ENCODE data around the gene AKR1A1. TPM values are rescaled to one million over a fixed set of nuclear protein-coding genes. Genes with fewer than 3 reads are reported as not detected.
A peak's percentile ranks its signal among the peaks of the same experiment; 100 is the strongest.

Gene AKR1A1
- polyA plus RNA-seq, 1 experiment, result 188 TPM

GRCh38 chr1:45545553-45546310 is 4.9 kb upstream of the AKR1A1 start:
- 0 out of 2 replicates have a peak, but pooled peaks cover 2% of the 10 kb centered on the region for H3K27me3 ChIP-seq (ENCODE audit: control insufficient read depth, insufficient read depth, low read length)
- DNase-seq (ENCODE audit: low read depth), result no peak
- no peak overlapping the region for H3K4me3 ChIP-seq (ENCODE audit: low read depth, low read length)
- no peak for TF ChIP-seq CTCF (IDR thresholded peaks at IDR 0.05; ENCODE audit: insufficient read depth, low read depth, low read length)
- ChIA-PET POLR2A (no interaction called here), CTCF (interaction anchor here (0.6 to 1.9 kb wide), 3 partner anchors 24 to 58 kb away, joined by 3 to 5 read pairs (median 5); partner anchors contain the start of gene PRDX1)
- H3K36me3 ChIP-seq (ENCODE audit: control insufficient read depth, insufficient read depth, low read length), result no peaks in the 10 kb centered on the region

GRCh38 chr1:45551684-45552083 is 1.1 kb downstream of the AKR1A1 start:
- peak overlapping the region; percentile 52 for H3K4me3 ChIP-seq (ENCODE audit: low read depth, low read length)
- no peak for TF ChIP-seq CTCF (IDR thresholded peaks at IDR 0.05; ENCODE audit: insufficient read depth, low read depth, low read length)
- ChIA-PET CTCF (interaction anchor here (0.6 to 1.7 kb wide), 4 partner anchors 17 to 537 kb away, joined by 3 to 6 read pairs (median 4); no protein-coding TSS in a partner anchor), POLR2A (interaction anchor here (0.6 to 1.1 kb wide), 2 partner anchors 27 to 30 kb away, joined by 4 to 13 read pairs; partner anchors contain the start of gene PRDX1)
- no peak for DNase-seq (ENCODE audit: low read depth)
- no peaks in the 10 kb centered on the region for H3K27me3 ChIP-seq (ENCODE audit: control insufficient read depth, insufficient read depth, low read length)
- peaks cover 4% of the 10 kb centered on the region for H3K36me3 ChIP-seq (ENCODE audit: control insufficient read depth, insufficient read depth, low read length)

GRCh38 chr1:45552331-45552730 is 1.7 kb downstream of the AKR1A1 start:
- DNase-seq (ENCODE audit: low read depth), result no peak
- CTCF ChIA-PET, result interaction anchor here (1.5 kb wide), 1 partner anchor 17 kb away, joined by 4 read pairs; no protein-coding TSS in a partner anchor
- peaks cover 4% of the 10 kb centered on the region for H3K36me3 ChIP-seq (ENCODE audit: control insufficient read depth, insufficient read depth, low read length)
- no peak overlapping the region for H3K4me3 ChIP-seq (ENCODE audit: low read depth, low read length)
- POLR2A ChIA-PET, result no interaction called here
- TF ChIP-seq CTCF (IDR thresholded peaks at IDR 0.05; ENCODE audit: insufficient read depth, low read depth, low read length), result no peak
- no peaks in the 10 kb centered on the region for H3K27me3 ChIP-seq (ENCODE audit: control insufficient read depth, insufficient read depth, low read length)

GRCh38 chr1:45554198-45554597 is 3.6 kb downstream of the AKR1A1 start:
- no peak for TF ChIP-seq CTCF (IDR thresholded peaks at IDR 0.05; ENCODE audit: insufficient read depth, low read depth, low read length)
- DNase-seq (ENCODE audit: low read depth), result no peak
- ChIA-PET CTCF (interaction anchor here (1.3 kb wide), 1 partner anchor 15 kb away, joined by 4 read pairs; no protein-coding TSS in a partner anchor), POLR2A (interaction anchor here (0.5 kb wide), 1 partner anchor 30 kb away, joined by 5 read pairs; no protein-coding TSS in a partner anchor)
- Histone ChIP-seq H3K27me3 (ENCODE audit: control insufficient read depth, insufficient read depth, low read length) (no peaks in the 10 kb centered on the region), H3K36me3 (ENCODE audit: control insufficient read depth, insufficient read depth, low read length) (peaks cover 4% of the 10 kb centered on the region), H3K4me3 (ENCODE audit: low read depth, low read length) (no peak overlapping the region)

- no peak overlapping the region for H3K4me3 ChIP-seq (ENCODE audit: low read depth, low read length)
- TF ChIP-seq CTCF (IDR thresholded peaks at IDR 0.05; ENCODE audit: insufficient read depth, low read depth, low read length), result no peak
Measured at GRCh38 chr1:45557422-45557944, 6.9 kb downstream of the AKR1A1 start.

More at GRCh38 chr1:45557422-45557944, 6.9 kb downstream of the AKR1A1 start:
- ChIA-PET POLR2A (no interaction called here), CTCF (interaction anchor here (4.0 kb wide), 1 partner anchor 12 kb away, joined by 36 read pairs; no protein-coding TSS in a partner anchor)
- Histone ChIP-seq H3K36me3 (ENCODE audit: control insufficient read depth, insufficient read depth, low read length) (peaks cover 8% of the 10 kb centered on the region), H3K27me3 (ENCODE audit: control insufficient read depth, insufficient read depth, low read length) (no peaks in the 10 kb centered on the region)
- no peak for DNase-seq (ENCODE audit: low read depth)

All from BJ (cell line).